AG04449 (cell line): ENCODE measurements around the gene TRO.

Source experiments
- CTCF ChIA-PET: fragments of 350-600 bp; formaldehyde crosslinking; extraction: SDS; loops from one replicate; lab custom pipeline; 2021; ENCODE audit warnings: antibody characterized with exemption; lab: Yijun Ruan, JAX
- POLR2A ChIA-PET: fragments of 400-600, 350-600 bp; formaldehyde crosslinking; extraction: SDS; loops from one replicate; lab custom pipeline; 2020; ENCODE audit warnings: antibody characterized with exemption, inconsistent platforms; lab: Yijun Ruan, JAX
- DNase-seq: peaks from one replicate; pipeline ENCODE4 v3.0.0-alpha.2; 2010; ENCODE audit warnings: low read depth, low spot score
- H3K4me3 ChIP-seq: 2 replicates; pipeline ENCODE4 v1.5.1; 2011; ENCODE audit warnings: low read depth, mild to moderate bottlenecking, control low read depth, low read length
- CTCF ChIP-seq: IDR thresholded peaks from one replicate; pipeline ENCODE4 v1.5.1; 2011; ENCODE audit warnings: mild to moderate bottlenecking, moderate library complexity, low read length, control low read depth, inconsistent platforms; ENCODE audit not compliant: insufficient read depth; ENCODE audit errors: missing control alignments

TRO gene

GRCh38 chrX:54933150-54933826 lies 12.7 kb downstream of the TRO start:
- no peak overlapping the region for H3K4me3 ChIP-seq
- ChIA-PET CTCF (no interaction called here), POLR2A (no interaction called here)
- no peak for DNase-seq
- TF ChIP-seq CTCF, result no peak

- no peak overlapping the region for H3K4me3 ChIP-seq
- ChIA-PET CTCF (no interaction called here), POLR2A (no interaction called here)
- TF ChIP-seq CTCF, result no peak
- no peak for DNase-seq
Observed at GRCh38 chrX:54934058-54934457, 13.4 kb downstream of the TRO start.

GRCh38 chrX:54934890-54935289 lies 14.3 kb downstream of the TRO start:
- TF ChIP-seq CTCF, result no peak
- ChIA-PET CTCF (no interaction called here), POLR2A (no interaction called here)
- DNase-seq, result no peak
- H3K4me3 ChIP-seq, result no peak overlapping the region

GRCh38 chrX:54935306-54935705 lies 14.7 kb downstream of the TRO start:
- no peak overlapping the region for H3K4me3 ChIP-seq
- POLR2A ChIA-PET, result no interaction called here
- CTCF ChIA-PET, result no interaction called here

GRCh38 chrX:54937416-54937815 lies 16.8 kb downstream of the TRO start:
- POLR2A ChIA-PET, result no interaction called here
- no peak for DNase-seq
- H3K4me3 ChIP-seq, result no peak overlapping the region
- no peak for TF ChIP-seq CTCF
- CTCF ChIA-PET, result no interaction called here

More at GRCh38 chrX:54935306-54935705, 14.7 kb downstream of the TRO start:
- DNase-seq, result no peak
- no peak for TF ChIP-seq CTCF

GRCh38 chrX:54944816-54945215 lies 24.2 kb downstream of the TRO start:
- ChIA-PET CTCF (no interaction called here), POLR2A (no interaction called here)
- H3K4me3 ChIP-seq, result no peak overlapping the region
- no peak for DNase-seq
- TF ChIP-seq CTCF, result no peak
